GM21528 (cell line): Measurements from ENCODE around the gene LYAR.
"Not testable (repeated sequence)": the region's sequence is repeated elsewhere in the genome, so short reads cannot be mapped to it uniquely, and the experiment has no call there.

ENCODE experiments used
- ATAC-seq: cut with Tn5 transposase; IDR thresholded peaks from one replicate; pipeline ENCODE4 v1.9.1; 2021; ENCODE audit warnings: mild to moderate bottlenecking, moderate library complexity; ENCODE audit not compliant: unreplicated experiment, low FRiP score

LYAR gene

DNA sequence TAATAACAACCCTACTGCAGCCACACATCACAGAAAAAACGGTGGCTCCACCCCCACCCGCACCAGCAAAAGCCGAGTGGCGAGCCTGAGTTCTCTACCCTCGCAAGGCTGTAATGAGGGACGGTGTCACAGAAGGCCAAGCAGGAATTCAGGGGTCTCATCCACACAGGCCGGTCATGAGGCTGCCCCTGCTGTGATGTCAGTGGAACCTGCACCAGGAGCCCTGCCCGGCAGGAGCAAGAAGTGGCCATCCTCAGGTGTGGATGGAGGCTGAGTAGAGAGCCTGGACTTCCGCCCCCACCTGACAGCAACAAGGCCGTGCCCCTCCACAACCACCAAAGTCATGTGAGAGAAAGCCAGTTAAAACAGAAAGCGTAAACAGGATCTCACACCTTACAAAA is 20.6 kb downstream of the LYAR start:
- ATAC-seq: no peak

DNA sequence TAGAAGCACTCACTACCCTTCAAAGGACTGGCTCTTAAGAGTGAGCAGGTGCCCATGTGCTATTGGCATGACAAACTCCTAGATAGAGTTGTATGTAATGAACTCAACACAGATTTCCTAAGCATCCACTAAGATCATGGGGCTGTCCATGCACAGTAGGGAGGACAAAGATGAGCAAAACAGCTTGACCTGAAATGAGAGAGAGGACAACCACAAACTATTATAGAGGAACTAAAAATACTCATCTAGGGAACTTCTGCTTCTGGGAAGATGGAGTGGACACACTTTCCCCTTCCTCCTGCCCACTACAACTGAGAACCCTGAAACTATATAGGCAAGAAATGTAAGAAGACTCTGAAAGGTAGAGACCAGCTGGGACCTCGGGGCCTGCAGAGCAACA is 21.2 kb downstream of the LYAR start:
- no peak for ATAC-seq

DNA sequence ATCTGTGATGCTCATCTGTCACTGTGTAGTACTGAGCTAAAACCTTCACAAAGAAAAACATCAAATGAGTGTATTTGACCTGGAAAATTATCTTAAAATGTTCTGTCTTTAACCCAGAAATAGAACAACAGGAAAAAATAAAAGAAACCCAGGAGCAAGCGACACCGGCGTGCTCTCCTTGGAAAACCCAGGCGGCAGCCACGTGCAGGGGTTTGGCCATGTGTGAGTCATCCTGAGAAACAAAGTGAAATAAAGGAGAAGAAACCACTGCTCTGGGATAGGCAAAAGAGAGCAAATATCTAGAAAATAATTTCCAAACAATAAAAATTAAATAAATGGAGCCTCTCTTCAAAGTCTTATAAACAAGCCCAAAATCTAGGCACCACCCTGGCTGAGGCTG is 22.0 kb downstream of the LYAR start:
- ATAC-seq: no peak

DNA sequence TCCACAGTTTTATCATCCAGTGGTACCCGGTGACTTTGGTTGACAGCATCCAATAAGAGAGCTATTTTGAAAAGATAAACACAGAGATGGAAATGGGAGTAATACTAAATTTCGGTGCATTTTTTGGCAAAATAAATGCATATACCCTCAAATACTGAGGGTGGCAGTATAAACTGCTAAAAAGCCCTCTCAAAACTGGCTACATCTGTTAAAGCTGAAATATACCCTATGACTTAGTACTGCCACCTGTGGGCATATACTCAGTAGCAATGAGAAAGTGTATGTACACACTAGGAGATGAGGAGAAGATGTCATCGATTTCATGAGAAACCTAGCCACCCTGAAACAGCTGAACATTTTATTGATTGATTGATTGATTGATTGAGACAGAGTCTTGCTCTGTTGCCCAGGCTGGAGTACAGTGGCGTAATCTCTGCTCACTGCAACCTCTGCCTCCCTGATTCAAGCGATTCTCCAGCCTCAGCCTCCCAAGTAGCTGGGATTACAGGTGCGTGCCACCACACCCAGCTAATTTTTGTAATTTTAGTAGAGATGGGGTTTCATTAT is 29.7 kb downstream of the LYAR start:
- no peak for ATAC-seq

DNA sequence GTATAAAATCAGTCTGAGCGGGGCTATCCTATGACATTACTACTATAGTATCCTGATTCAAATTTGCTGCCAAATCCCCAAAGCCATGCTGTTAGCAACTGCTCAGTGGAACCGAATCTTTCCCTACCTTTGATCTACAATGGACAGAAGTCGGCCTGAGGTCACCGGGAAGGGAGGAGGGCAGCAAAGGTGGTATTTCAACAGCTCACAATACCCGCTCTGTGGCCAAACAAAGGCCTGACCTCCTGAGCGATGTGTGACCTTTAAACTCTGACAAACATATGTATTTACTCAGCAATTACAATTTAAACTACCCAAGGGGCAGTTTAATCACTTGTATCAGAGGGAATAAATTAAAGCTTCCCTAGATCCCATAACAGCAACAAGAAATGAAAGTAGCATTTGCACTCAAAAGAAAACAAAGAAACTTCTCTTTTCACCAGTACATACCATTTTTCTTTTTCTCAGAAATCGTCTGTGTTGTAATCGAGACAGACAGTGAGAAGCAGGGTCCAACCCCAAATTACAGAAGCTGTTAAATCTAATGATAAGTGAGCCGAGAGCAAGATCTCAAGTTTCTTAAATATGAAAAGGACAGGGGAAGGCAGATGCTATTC is 30.4 kb downstream of the LYAR start:
- no peak for ATAC-seq

DNA sequence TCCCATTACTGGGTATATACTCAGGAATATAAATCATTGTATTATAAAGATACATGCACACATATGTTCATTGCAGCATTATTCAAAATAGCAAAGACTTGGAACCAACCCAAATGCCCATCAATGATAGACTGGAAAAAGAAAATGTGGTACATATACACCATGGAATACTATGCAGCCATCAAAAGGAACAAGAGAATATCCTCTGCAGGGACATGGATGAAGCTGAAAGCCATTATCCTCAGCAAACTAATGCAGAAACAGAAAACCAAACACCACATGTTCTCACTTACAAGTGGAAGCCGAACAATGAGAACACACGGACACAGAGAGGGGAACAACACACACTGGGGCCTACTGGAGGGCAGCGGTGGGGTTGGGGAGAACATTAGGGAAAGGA is 32.2 kb downstream of the LYAR start:
- ATAC-seq: not testable (repeated sequence)

DNA sequence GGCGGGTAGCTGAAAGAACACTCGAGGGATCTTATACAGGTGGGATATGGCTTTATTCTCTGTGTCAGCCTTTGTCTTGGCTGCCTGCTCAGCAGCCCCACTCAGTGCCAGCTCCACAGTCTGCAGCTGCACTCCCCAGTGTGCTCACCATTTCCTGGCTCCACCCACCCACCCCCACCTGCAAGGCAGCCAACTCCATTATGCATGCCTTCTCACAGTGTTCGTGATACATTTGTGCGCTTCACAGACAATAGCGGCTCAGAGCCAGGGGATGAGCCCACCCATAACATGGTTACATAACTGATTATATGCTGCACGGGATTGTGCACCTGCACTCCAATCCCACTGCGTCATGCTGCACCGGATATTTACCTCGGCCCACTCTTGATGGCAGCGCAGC is 33.2 kb downstream of the LYAR start:
- no peak for ATAC-seq

DNA sequence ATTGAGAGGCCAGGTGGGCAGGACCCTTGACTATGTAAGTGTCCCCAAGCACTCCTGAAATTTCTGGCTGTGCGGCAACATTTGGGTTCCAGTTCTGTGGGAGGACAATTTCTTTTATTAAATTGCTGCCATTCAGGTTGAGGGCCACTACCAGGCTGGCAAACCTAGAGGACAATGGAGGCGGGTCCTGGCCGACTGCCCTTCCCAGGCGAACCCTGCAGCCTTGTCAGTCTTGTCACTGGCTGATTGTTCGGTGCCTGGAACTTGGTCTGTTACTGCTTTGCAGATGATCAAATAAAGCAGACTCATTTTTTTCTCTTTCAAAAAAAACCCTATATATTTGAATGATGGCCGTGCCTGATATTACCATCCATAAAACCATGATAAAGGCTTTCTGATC is 35.3 kb downstream of the LYAR start:
- no peak for ATAC-seq

DNA sequence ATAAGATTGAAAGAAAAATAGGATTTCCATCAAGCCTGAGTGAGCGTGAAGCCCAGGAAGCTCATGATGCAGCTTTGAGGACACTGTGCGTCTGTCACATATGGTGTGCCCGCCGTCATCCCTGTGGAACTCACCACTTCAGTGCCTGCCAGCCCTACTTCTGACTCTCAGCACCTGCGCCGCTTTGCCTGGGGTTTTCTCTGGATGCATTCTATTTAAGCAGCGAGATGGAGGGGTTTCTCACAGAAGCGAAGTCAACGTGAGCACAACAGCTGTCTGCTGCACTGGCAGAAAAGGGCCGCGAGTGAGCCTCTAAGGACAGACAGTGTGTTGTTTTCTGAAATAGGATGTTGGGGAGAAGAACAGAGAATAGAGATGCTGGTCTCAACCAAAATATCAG is 35.8 kb downstream of the LYAR start:
- no peak for ATAC-seq

DNA sequence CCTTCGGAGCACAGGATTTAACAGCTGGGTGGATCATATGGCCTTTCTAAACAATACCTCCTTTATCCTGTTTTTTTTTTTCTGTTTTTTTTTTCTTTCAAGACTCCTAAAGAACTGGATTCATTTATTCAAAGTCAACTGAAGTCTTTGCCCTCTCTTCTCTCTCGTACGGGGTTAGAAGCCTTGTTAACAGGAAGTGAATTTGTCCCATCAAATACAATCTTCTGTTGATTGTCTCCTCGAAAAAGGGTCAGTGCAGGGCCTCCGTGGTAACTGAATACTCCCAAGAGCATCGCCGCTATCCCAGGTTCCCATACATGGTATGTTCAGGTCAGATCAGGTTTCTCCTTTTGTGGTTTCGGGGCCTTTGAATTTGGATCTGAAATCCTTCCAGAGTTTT is 40.1 kb downstream of the LYAR start:
- ATAC-seq: no peak

DNA sequence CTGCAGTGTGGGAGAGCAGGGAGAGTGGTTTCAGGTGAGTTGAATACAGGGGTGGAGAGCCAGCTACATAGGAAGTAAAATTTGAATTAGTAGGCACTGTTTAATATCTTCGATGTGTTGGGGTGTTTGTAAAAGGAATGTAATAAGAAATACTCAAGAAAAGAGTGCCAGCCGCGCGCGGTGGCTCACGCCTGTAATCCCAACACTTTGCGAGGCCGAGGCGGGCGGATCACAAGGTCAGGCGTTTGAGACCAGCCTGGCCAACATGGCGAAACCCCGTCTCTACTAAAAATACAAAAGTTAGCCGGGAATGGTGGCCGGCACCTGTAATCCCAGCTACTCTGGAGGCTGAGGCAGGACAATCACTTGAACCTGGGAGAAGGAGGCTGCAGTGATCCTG is 40.6 kb downstream of the LYAR start:
- ATAC-seq: not testable (repeated sequence)

DNA sequence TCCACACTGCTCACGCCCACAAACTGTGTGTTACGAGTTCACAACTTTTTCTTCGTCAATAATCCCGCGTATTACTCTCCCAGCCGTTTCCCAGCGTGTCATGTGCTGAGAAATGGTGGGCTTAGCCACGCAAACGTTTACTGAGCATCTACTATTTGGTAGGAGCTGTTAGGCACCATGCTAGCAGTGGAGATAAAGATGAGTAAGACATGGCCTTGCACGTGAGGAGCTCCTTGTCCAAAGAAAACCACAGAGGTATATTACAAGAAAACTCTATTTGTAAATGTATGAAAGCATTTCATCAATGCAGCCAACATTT is 41.1 kb downstream of the LYAR start:
- no peak for ATAC-seq

DNA sequence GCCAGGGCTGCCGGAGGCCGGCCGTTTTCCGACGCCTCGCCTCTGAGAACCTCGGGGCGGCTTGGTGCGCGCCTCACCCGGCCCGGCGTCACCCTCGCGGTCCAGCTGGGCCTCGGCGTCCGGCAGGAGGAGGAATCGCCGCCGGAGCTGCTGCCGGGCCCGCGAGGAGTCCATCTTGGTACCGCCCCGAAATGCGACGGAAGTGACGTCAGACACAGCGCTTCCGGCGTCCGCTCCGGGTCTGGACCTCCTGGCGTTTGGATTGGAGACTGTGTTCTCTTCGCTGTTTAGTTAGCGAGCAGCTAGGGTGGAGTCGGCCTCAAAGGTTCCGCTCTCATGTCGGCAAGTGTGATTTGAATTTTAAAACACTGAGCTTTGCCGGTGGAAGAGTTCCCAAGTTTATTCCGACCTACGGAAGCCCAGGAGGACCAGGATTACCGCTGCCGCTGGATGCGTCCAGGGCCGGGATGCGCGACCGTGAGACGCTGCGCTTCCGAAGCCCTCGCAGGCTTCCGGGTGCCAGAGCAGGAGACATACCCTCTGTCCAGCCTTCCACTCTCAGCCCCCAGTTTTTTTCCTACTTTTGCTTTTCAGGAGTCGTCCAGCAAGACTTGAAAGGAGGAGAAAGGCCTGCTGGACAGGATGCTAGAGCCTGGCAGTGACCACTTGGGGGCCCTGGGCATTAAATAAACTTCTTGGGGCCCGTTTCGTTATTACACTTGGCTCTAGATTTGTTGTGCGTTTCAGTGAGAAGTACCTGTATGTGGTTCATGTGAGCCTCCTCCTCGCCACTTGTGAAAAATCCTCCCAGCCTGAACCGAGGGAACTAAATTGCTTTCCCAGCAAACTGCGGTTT is 41.7 kb downstream of the LYAR start, which contains the start of gene TMEM128:
TSS of gene TMEM128 (minus strand) at position 195 of the 856 bp plus-strand sequence. CDS start at position 174, 21 bp downstream.
- peak; percentile 98 for ATAC-seq

DNA sequence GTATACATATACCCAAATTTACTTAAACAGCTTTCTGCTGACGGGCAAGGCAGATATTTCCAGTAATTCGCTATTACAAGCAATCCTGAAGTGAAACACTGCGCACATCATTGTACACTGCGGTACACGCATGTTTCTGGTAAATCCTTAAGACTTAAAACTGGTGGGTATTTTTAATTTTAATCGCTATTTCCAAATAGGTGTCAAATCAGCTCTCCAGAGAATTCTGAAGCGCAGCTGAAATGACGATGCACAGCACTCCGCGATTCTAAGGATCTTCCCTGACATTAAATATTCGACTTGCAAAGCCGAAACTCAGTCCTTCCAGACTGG is 42.3 kb downstream of the LYAR start:
- peak; percentile 31 for ATAC-seq

DNA sequence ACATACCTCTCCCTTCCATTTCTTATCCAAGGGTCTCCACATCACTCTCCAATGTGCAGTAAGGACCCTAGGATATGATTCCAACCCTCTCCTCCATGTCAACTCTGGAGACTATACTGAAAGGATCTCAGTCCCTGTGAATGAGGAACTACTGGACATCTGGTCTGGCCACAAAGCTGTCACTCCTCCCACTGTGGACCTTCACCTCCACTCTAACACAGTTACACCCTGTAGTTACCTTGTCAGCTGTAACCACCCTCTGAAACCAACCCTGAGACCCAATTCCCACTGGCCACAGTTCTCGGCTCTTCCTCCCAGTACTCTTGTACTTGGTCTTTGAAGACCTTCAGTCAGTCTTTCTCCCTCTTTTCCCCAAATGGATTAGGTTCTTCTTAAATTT is 44.8 kb downstream of the LYAR start:
- no peak for ATAC-seq

DNA sequence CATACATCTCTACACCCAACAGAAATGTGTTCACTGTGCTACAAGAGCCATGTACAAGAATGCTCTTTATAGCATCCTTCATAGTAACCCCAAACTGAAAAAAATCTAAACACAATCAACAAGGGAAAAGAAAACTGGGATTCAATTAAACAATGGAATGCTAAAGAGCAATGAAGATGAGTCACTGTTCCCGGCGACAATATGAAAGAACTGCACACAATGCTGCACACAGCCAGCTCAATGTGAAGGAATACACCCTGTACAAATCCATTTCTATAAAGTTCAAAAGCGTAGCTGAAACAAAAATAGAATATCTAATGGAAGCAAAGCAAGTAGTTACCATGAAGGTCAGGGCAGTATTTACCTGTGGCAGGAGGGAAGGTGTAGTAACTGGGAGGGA is 50.4 kb downstream of the LYAR start:
- not testable (repeated sequence) for ATAC-seq

DNA sequence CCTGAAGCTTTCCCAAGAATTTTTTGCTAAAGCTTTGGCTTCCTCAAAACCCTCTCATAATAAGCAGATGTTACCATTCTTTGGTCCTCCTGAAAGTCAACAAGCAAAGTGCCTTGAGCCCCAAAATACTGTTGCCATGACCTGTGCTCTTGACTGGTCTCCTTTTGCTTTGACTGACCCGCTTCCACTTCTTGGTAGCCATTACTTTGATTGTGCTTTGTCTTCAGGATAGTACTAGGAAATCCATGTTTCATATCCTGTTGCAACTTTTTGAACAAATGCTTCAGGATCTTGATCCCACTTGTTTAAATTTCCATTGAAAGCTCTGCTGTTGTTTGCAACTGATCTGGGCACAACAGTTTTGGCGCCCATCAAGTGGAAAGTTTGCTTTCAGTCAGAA is 56.3 kb downstream of the LYAR start:
- ATAC-seq: no peak

DNA sequence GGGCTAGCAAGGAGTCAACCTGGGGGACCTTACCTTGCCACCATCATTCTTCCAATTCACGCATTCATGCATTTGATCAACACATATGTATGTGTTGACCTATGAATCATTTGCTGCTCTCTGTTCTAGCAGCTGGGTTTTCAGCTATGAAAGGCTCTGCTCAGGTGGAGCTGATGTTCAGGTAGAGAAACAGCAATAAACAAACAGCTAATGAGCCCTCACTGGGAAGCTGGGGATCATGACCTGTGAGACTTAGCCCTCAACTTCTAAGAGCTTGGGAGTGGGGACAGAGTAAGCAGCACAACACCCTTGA is 61.6 kb downstream of the LYAR start:
- ATAC-seq: no peak

DNA sequence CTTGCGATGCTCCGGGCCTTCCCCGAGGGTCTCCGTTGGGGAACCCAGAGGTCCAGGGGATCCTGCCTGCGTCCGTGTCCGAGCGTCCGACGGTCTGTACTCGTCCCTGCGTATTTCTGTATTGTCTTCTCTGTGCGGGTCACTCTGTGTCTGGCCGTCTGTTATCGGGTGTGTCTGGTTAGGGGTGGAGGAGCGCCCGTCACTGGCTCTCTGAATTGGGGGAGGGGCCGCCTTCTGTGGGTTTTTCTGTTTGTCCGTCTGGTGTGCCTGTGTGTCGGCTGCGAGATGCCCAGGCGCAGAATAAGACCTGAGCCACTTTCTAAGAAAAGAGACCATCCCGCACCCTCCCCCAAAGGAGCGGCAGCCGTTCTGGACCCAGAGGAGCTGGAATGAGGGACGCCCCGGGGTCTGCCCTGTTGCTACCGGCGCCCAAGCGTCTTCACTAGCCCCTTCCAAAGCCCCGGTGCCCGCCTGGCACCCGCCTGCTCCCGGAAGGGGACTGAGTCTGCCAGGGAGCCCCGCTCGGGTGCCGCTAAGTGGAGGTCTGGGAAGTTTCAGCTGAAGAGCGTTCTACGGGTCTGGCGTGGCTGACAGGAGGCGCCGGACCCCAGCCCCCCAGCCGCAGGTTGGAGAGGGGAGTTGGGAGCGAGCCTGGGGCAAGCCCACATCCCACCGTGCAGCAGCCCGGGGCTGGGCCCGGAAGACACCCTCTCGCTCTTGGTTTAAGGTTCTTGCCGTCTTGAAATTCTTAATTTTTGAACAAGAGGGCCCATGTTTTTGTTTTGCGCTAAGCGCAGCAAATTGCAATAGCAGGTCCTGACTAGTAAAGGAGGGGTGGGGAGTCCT is 62.2 kb downstream of the LYAR start:
- ATAC-seq: no peak

DNA sequence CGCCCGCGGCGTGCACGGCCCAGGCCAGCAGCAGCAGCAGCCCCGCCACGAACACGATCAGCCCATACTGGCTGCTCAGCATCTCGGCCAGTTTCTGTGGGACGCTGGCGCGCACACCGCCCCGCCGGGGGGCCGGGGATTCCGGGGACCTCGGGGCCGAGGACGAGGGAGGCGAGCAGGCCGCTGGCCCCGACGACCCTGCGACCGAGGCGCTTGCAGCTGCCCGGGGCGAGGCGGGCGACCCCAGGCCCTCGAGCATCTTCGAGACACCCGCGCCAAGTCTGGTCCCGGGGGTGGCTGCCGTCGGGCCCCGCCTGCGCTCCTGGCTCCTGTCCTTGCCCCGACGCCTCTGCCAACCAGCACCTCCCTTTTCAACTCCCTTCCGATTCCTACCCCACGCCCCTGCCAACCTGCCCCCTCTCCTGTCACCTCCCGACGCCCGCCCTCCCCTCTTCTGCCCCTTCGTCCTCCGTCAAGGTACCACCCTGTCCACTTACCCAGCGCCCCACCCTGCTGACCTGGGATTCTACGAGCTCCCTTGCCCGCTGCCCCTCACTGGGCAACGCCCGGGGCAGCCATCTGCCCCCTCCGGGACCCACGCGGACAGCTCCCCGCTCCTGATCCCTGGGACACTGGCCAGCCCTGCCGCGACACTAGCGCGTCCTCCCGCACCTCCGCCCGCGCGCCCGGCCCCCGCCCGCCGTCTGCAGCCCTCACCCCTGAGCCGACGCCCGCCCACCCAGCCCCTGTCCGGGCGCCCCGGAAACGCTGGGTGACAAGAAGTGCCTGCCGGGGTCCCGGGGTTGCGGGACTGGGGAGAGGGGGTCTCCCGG is 63.1 kb downstream of the LYAR start, which contains the start of gene OTOP1:
TSS of gene OTOP1 (minus strand) at position 324 of the 833 bp plus-strand sequence. CDS start at position 259, 65 bp downstream.
- no peak for ATAC-seq
